Measurements from ENCODE around the gene CADPS.

DNA sequence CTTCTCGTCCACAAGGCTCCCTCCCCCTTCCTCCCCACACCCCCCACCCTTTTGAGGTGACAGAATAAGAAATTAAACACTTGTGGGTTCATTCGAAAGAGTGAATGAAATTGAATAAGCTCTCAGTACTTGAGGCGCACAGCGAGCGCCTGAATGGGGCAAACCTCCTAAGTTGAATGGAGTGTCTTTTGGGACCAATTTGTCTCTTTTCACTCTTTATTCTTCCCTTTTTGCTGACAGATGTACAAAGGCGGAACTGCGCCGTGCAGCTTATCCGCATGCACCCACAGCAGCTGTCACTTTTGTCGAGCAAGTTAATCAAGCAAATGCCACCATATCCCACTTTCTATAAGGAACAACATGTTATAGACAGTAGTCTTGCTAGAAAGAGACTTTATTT, 454.0 kb downstream of the CADPS start:
- TF ChIP-seq, protein P1, sequence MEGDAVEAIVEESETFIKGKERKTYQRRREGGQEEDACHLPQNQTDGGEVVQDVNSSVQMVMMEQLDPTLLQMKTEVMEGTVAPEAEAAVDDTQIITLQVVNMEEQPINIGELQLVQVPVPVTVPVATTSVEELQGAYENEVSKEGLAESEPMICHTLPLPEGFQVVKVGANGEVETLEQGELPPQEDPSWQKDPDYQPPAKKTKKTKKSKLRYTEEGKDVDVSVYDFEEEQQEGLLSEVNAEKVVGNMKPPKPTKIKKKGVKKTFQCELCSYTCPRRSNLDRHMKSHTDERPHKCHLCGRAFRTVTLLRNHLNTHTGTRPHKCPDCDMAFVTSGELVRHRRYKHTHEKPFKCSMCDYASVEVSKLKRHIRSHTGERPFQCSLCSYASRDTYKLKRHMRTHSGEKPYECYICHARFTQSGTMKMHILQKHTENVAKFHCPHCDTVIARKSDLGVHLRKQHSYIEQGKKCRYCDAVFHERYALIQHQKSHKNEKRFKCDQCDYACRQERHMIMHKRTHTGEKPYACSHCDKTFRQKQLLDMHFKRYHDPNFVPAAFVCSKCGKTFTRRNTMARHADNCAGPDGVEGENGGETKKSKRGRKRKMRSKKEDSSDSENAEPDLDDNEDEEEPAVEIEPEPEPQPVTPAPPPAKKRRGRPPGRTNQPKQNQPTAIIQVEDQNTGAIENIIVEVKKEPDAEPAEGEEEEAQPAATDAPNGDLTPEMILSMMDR (conservative IDR thresholded peaks at IDR 0.05; ENCODE audit: low read length), result no peak
- no peak for TF ChIP-seq EZH2phosphoT487 (IDR thresholded peaks at IDR 0.05; ENCODE audit: borderline replicate concordance, low read depth, low read length)

All from OCI-LY7 (cell line).